Panc1 (cell line): ENCODE results near the gene PTPRH. TPM values are rescaled to one million over a fixed set of nuclear protein-coding genes. Genes with fewer than 3 reads are reported as not detected.

ENCODE experiments used
- ATAC-seq: fragments of 200-7000 bp; cut with Tn5 transposase; 2 replicates; pipeline ENCODE4 v1.9.1; 2020; ENCODE audit warnings: mild to moderate bottlenecking, moderate library complexity
- BruUV-seq: library from RNA; stranded (reverse); fragments of 400-500 nt; replicated peaks from 2 replicates; lab custom pipeline; 2021; lab: Mats Ljungman, UMichigan
- CTCF ChIA-PET: fragments of 300-600 bp; sonication (Branson Sonifier 250); formaldehyde crosslinking; loops from one replicate; lab custom pipeline; 2022; ENCODE audit warnings: antibody characterized with exemption; lab: Charles Lee
- POLR2A ChIA-PET: fragments of 300-600 bp; sonication (Branson Sonifier 250); formaldehyde crosslinking; loops from one replicate; lab custom pipeline; 2022; ENCODE audit warnings: antibody characterized with exemption; lab: Charles Lee
- DNase-seq: peaks from one replicate; pipeline ENCODE4 v3.0.0-alpha.2; 2010; ENCODE audit warnings: low read depth, low spot score
- H3K27ac ChIP-seq: 2 replicates; pipeline ENCODE4 v1.5.1; 2011; ENCODE audit warnings: mild to moderate bottlenecking, low read length, inconsistent platforms
- H3K27me3 ChIP-seq: fragments of 200-500 bp; sonication (Bioruptor generic); 2 replicates; pipeline ENCODE4 v1.6.0; 2014; ENCODE audit warnings: low read length, inconsistent platforms; ENCODE audit not compliant: control insufficient read depth, insufficient read depth
- H3K36me3 ChIP-seq: fragments of 200-500 bp; sonication (Bioruptor generic); 2 replicates; pipeline ENCODE4 v1.5.1; 2014; ENCODE audit warnings: inconsistent platforms, mild to moderate bottlenecking, low read length, moderate library complexity; ENCODE audit not compliant: control insufficient read depth, insufficient read depth
- H3K4me1 ChIP-seq: 2 replicates; pipeline ENCODE4 v1.5.1; 2011; ENCODE audit warnings: inconsistent platforms, mild to moderate bottlenecking, low read length, moderate library complexity; ENCODE audit not compliant: control insufficient read depth, insufficient read depth
- H3K4me3 ChIP-seq, 2 experiments: 2 replicates each; pipeline ENCODE4 v1.5.1; 2011 to 2012; ENCODE audit warnings: low read depth in 2 of 2, low read length in 2 of 2, mild to moderate bottlenecking in 2 of 2, inconsistent platforms in 1 of 2, moderate library complexity in 1 of 2
- H3K9me3 ChIP-seq: fragments of 200-500 bp; sonication (Bioruptor generic); 2 replicates; pipeline ENCODE4 v1.5.1; 2014; ENCODE audit warnings: low read depth, mild to moderate bottlenecking, inconsistent platforms, low read length, moderate library complexity; ENCODE audit not compliant: control insufficient read depth, insufficient read depth
- POLR2AphosphoS5 ChIP-seq: IDR thresholded peaks from 2 replicates; pipeline ENCODE4 v1.6.1; 2012; ENCODE audit warnings: mild to moderate bottlenecking, low read depth, low read length, moderate library complexity
- SIN3A ChIP-seq: IDR thresholded peaks from 2 replicates; pipeline ENCODE4 v1.6.1; 2012; ENCODE audit warnings: low read depth, mild to moderate bottlenecking, low read length, moderate library complexity, borderline replicate concordance; ENCODE audit not compliant: insufficient read depth
- TCF7L2 ChIP-seq: IDR thresholded peaks from 2 replicates; pipeline ENCODE4 v1.6.1; 2011; ENCODE audit warnings: mild to moderate bottlenecking, low read depth, low read length, inconsistent platforms
- in situ Hi-C: cut with HindIII; loops from 2 replicates; pipeline ENCODE4 v1.10.0; 2016; ENCODE audit warnings: low sequenced_read_pairs, low pct_unique_long_range_greater_than_20kb
- intact Hi-C: fragments of 100-400 bp; cut with micrococcal nuclease; formaldehyde crosslinking; loops from one replicate; pipeline ENCODE4 v1.10.0; 2022; ENCODE audit not compliant: unreplicated experiment
- total RNA-seq: library from RNA; stranded (reverse); gene quantifications from one replicate; pipeline ENCODE4 v1.2.1, GENCODE V29; 2021; ENCODE audit not compliant: unreplicated experiment
- TF ChIP-seq, protein P1 (sequence below): fragments of 450-650 bp; IDR thresholded peaks from 2 replicates; pipeline ENCODE4 v1.5.1; 2017; ENCODE audit warnings: mild to moderate bottlenecking
- TF ChIP-seq, protein P2 (sequence below), 2 experiments: IDR thresholded peaks; 2 replicates each; pipeline ENCODE4 v1.6.1; 2011 to 2012; ENCODE audit warnings: low read depth in 2 of 2, control low read depth in 1 of 2, low read length in 1 of 2, mild to moderate bottlenecking in 1 of 2, moderate library complexity in 1 of 2; ENCODE audit not compliant: insufficient read depth in 1 of 2

The PTPRH gene
- total RNA-seq, 1 experiment from 2014 or later = 42.8 TPM

DNA sequence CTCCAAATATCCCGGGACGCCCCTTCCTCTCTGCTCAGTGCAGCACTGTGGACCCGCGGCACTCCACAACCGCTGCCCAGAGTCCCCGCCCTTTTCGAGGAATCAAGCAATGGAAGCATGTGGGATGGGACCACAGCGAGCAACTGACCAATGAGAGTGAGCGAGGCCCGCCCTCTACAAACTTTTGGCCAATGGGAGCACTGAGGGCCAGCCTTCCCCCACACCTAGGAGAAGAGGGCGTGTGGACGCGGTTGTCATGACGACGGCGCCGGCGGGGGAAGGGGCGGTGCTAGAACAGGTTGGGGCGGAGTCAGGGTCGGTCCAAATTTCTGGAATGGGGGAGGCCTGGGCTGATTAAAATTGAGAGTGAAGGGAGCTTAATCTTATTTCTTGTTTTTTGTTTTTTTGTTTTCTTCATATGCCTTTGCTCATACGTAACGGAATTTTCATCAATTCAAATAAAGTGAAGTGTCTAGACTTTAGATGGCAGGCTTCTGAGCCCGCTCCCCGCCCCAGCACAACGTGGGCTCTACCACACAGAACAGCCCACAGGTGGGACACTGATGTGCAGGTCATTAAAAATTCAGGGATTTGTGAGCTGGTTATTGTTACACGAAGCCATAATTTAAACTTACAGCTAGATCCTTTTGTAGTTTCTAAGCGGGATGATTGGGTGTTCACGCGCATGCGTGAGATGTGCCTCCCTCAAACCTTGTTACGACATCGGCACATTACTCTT lies 42.6 kb downstream of the PTPRH start, which contains the start of gene DNAAF3:
Gene DNAAF3, minus strand, starts transcription at position 84 of the 739 bp plus-strand sequence. CDS start 200 bp downstream, outside the sequence.
- H3K36me3 ChIP-seq = no peaks in the 10 kb centered on the region

DNA sequence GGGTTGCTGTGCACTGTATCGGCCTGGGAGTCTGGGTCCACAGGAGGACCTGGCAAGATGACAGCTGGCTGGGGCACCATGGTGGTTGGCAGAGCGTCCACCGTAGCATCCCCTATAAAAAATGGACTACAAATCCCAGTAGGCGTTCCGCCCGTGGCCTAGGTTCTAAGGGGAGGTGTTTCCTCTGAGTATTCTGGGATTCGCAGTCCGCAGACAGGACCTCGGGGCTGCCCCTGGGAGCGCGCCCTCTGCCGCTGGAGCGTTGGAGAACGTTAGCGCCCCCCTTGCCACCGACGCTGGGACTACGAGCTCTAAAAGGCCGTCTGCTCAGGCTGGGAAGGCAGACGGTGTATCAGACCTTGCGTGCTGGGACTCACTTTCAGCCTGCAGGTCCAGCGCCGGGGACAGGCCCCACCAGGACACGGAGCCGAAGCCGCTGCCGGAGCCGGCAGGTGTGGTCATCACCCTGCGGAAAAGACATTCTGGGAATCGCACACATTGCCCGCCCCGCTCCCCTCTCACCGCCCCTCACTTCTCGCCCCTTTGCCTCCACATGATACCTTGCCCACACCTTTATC lies 43.3 kb downstream of the PTPRH start:
- in situ Hi-C loops = no loop called here
- Histone ChIP-seq H3K9me3 (no peaks in the 10 kb centered on the region), H3K27ac (no peak overlapping the region), H3K36me3 (no peaks in the 10 kb centered on the region), H3K4me1 (peaks cover 3% of the 10 kb centered on the region; the same call in 1 of the 2 replicates), H3K4me3 (peak overlapping the region; percentile 61 to 82), H3K27me3 (no peaks in the 10 kb centered on the region)
- intact Hi-C loops = no loop called here
- no TSS peak for BruUV-seq
- no peak for TF ChIP-seq POLR2AphosphoS5
- 0 out of 2 replicates have a peak, but pooled peaks have one; percentile 16 for TF ChIP-seq TCF7L2
- TF ChIP-seq, protein P1, sequence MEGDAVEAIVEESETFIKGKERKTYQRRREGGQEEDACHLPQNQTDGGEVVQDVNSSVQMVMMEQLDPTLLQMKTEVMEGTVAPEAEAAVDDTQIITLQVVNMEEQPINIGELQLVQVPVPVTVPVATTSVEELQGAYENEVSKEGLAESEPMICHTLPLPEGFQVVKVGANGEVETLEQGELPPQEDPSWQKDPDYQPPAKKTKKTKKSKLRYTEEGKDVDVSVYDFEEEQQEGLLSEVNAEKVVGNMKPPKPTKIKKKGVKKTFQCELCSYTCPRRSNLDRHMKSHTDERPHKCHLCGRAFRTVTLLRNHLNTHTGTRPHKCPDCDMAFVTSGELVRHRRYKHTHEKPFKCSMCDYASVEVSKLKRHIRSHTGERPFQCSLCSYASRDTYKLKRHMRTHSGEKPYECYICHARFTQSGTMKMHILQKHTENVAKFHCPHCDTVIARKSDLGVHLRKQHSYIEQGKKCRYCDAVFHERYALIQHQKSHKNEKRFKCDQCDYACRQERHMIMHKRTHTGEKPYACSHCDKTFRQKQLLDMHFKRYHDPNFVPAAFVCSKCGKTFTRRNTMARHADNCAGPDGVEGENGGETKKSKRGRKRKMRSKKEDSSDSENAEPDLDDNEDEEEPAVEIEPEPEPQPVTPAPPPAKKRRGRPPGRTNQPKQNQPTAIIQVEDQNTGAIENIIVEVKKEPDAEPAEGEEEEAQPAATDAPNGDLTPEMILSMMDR = peak; percentile 99
- TF ChIP-seq SIN3A = peak; percentile 87
- ATAC-seq (peak; percentile 87), DNase-seq (peak; percentile 61)
- POLR2A ChIA-PET = interaction anchor here (0.5 to 1.2 kb wide), 2 partner anchors 224 to 407 kb away, joined by 3 to 4 read pairs; no protein-coding TSS in a partner anchor
- CTCF ChIA-PET = interaction anchor here (0.7 to 1.0 kb wide), 3 partner anchors 10 to 38 kb away, joined by 3 to 4 read pairs (median 3); no protein-coding TSS in a partner anchor

More for the DNA sequence above, 42.6 kb downstream of the PTPRH start, which contains the start of gene DNAAF3:
- intact Hi-C loops = no loop called here
- in situ Hi-C loops = no loop called here
- Histone ChIP-seq H3K27me3 (no peaks in the 10 kb centered on the region), H3K27ac (peak within 1 kb of the TSS; percentile 87), H3K9me3 (no peaks in the 10 kb centered on the region), H3K4me1 (peaks cover 3% of the 10 kb centered on the region; the same call in 1 of the 2 replicates), H3K4me3 (peak within 1 kb of the TSS; percentile 61 to 82)
- ATAC-seq (peak; percentile 99), DNase-seq (peak; percentile 89)
- POLR2A ChIA-PET = interaction anchor here (0.5 to 1.2 kb wide), 3 partner anchors 104 to 406 kb away, joined by 3 to 4 read pairs (median 3); partner anchors contain the start of gene RDH13
- TF ChIP-seq TCF7L2 = peak; percentile 45; the same call in 1 of the 2 replicates
- peak; percentile 54; the same call in 1 of the 2 replicates for TF ChIP-seq POLR2AphosphoS5
- TF ChIP-seq, protein P2, sequence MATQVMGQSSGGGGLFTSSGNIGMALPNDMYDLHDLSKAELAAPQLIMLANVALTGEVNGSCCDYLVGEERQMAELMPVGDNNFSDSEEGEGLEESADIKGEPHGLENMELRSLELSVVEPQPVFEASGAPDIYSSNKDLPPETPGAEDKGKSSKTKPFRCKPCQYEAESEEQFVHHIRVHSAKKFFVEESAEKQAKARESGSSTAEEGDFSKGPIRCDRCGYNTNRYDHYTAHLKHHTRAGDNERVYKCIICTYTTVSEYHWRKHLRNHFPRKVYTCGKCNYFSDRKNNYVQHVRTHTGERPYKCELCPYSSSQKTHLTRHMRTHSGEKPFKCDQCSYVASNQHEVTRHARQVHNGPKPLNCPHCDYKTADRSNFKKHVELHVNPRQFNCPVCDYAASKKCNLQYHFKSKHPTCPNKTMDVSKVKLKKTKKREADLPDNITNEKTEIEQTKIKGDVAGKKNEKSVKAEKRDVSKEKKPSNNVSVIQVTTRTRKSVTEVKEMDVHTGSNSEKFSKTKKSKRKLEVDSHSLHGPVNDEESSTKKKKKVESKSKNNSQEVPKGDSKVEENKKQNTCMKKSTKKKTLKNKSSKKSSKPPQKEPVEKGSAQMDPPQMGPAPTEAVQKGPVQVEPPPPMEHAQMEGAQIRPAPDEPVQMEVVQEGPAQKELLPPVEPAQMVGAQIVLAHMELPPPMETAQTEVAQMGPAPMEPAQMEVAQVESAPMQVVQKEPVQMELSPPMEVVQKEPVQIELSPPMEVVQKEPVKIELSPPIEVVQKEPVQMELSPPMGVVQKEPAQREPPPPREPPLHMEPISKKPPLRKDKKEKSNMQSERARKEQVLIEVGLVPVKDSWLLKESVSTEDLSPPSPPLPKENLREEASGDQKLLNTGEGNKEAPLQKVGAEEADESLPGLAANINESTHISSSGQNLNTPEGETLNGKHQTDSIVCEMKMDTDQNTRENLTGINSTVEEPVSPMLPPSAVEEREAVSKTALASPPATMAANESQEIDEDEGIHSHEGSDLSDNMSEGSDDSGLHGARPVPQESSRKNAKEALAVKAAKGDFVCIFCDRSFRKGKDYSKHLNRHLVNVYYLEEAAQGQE (IDR thresholded peaks at IDR 0.05; ENCODE audit: insufficient read depth in 1 of 2, low read depth in 2 of 2, low read length in 1 of 2) = no peak
- CTCF ChIA-PET = interaction anchor here (0.6 to 1.0 kb wide), 6 partner anchors 9 to 49 kb away, joined by 3 to 5 read pairs (median 3); no protein-coding TSS in a partner anchor
- BruUV-seq = no TSS peak
